ENCODE results near the gene POMC.

DNA sequence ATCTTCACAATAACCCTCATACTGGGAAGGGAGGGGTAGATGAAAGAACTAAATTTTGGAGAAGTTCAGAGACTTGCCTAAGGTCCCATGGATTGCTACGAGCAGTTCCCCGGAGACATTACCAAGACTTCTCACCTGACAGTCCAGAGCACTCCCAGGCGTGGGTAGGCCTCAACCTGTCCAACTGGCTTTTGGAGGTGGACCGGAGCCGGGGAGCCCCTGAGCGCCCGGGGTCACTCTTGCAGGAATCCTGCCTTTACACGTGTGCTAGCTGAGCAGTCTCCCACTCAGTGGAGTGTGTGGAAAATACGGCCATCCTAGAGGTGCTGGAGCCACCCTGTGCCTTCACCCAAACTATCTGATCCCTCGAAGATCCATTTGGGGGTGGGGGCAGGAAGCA lies 8.0 kb downstream of the POMC start:
- TF ChIP-seq, protein P1, sequence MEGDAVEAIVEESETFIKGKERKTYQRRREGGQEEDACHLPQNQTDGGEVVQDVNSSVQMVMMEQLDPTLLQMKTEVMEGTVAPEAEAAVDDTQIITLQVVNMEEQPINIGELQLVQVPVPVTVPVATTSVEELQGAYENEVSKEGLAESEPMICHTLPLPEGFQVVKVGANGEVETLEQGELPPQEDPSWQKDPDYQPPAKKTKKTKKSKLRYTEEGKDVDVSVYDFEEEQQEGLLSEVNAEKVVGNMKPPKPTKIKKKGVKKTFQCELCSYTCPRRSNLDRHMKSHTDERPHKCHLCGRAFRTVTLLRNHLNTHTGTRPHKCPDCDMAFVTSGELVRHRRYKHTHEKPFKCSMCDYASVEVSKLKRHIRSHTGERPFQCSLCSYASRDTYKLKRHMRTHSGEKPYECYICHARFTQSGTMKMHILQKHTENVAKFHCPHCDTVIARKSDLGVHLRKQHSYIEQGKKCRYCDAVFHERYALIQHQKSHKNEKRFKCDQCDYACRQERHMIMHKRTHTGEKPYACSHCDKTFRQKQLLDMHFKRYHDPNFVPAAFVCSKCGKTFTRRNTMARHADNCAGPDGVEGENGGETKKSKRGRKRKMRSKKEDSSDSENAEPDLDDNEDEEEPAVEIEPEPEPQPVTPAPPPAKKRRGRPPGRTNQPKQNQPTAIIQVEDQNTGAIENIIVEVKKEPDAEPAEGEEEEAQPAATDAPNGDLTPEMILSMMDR (conservative IDR thresholded peaks at IDR 0.05), result no peak
- no peak for TF ChIP-seq EZH2 (IDR thresholded peaks at IDR 0.05; ENCODE audit: low read depth)

Data from PC-9 (cell line).